HG02798 (cell line): ENCODE data around the gene PHF11.
A peak's percentile ranks its signal among the peaks of the same experiment; 100 is the strongest.

Experiments used
- ATAC-seq: cut with Tn5 transposase; IDR thresholded peaks from one replicate; pipeline ENCODE4 v1.9.1; 2021; ENCODE audit warnings: mild to moderate bottlenecking; ENCODE audit not compliant: unreplicated experiment, poor library complexity

Gene PHF11

GRCh38 chr13:49495783-49496762 lies at the start of gene PHF11:
PHF11 (plus strand) TSS chr13:49495953; CDS start chr13:49496002, 49 bp downstream.
- ATAC-seq = peak; percentile 87

- no peak for ATAC-seq
Observed at GRCh38 chr13:49446473-49446872, 49.3 kb upstream of the PHF11 start.

- ATAC-seq = no peak
Observed at GRCh38 chr13:49448753-49449152, 47.0 kb upstream of the PHF11 start.

- ATAC-seq = no peak
Observed at GRCh38 chr13:49450105-49450819, 45.5 kb upstream of the PHF11 start.

GRCh38 chr13:49452725-49453457 lies 42.9 kb upstream of the PHF11 start:
- no peak for ATAC-seq

- ATAC-seq = no peak
Observed at GRCh38 chr13:49453465-49453864, 42.3 kb upstream of the PHF11 start.

GRCh38 chr13:49454388-49455006 lies 41.3 kb upstream of the PHF11 start:
- ATAC-seq = peak; percentile 91

GRCh38 chr13:49455007-49455398 lies 40.8 kb upstream of the PHF11 start:
- no peak for ATAC-seq

GRCh38 chr13:49456156-49456555 lies 39.6 kb upstream of the PHF11 start:
- no peak for ATAC-seq

- ATAC-seq = no peak
Observed at GRCh38 chr13:49457221-49457620, 38.5 kb upstream of the PHF11 start.

GRCh38 chr13:49459580-49459979 lies 36.2 kb upstream of the PHF11 start:
- no peak for ATAC-seq

GRCh38 chr13:49464085-49464484 lies 31.7 kb upstream of the PHF11 start:
- no peak for ATAC-seq

- ATAC-seq = no peak
Observed at GRCh38 chr13:49464621-49465325, 31.0 kb upstream of the PHF11 start.

GRCh38 chr13:49466292-49466838 lies 29.4 kb upstream of the PHF11 start:
- ATAC-seq = no peak

GRCh38 chr13:49472186-49472585 lies 23.6 kb upstream of the PHF11 start:
- no peak for ATAC-seq

- ATAC-seq = no peak
Observed at GRCh38 chr13:49476529-49476928, 19.2 kb upstream of the PHF11 start.

- ATAC-seq = no peak
Observed at GRCh38 chr13:49481788-49482187, 14.0 kb upstream of the PHF11 start.

- ATAC-seq = no peak
Observed at GRCh38 chr13:49488563-49488962, 7.2 kb upstream of the PHF11 start.

- no peak for ATAC-seq
Observed at GRCh38 chr13:49494645-49495044, 1.1 kb upstream of the PHF11 start.
